Iris pigment epithelial cell (primary cell): ENCODE results near the gene TK1.
"Not testable (repeated sequence)": the region's sequence is repeated elsewhere in the genome, so short reads cannot be mapped to it uniquely, and the experiment has no call there.

Experiments used
- DNase-seq: peaks from one replicate; pipeline ENCODE4 v3.0.0-alpha.2; 2011; ENCODE audit warnings: low read depth

Gene TK1

DNA sequence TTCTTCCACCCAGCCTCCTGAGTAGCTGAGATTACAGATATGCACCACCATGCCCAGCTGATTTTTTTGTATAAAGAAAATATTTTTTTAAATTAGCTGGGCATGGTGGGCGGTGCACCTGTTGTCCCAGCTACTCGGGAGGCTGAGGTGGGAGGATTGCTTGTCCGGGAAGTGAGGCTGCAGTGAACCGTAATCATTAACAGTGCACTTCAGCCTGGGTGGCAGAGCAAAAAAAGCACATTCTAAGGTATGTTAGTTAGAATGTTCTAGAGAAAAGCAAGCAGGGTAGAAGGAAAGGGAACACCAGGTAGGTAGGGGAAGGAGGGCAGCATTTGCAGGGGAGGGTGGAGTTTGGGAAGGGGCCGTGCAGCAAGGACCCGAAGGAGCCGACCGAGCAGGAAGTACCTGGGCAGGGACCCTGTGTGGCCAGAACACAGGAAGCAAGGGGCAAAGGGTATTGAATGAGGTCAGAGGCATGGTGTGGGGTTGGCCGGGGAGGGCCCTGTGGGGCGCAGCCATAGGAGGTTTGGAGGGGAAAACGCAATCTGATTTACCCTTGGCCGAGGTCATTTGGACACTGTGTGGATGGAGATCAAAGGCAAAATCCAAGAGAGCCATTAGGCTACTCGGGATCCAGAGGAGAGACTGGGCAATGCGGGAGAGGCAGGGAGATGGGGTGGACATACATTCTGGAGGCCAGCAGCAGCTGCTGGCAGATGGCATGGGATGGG is 38.4 kb downstream of the TK1 start:
- no peak for DNase-seq

- DNase-seq, result no peak
Measured at GRCh38 chr17:78147315-78147998, 39.4 kb downstream of the TK1 start.

- no peak for DNase-seq
Measured at GRCh38 chr17:78146881-78147280, 40.0 kb downstream of the TK1 start.

GRCh38 chr17:78146471-78146869 is 40.4 kb downstream of the TK1 start:
- DNase-seq, result no peak

DNA sequence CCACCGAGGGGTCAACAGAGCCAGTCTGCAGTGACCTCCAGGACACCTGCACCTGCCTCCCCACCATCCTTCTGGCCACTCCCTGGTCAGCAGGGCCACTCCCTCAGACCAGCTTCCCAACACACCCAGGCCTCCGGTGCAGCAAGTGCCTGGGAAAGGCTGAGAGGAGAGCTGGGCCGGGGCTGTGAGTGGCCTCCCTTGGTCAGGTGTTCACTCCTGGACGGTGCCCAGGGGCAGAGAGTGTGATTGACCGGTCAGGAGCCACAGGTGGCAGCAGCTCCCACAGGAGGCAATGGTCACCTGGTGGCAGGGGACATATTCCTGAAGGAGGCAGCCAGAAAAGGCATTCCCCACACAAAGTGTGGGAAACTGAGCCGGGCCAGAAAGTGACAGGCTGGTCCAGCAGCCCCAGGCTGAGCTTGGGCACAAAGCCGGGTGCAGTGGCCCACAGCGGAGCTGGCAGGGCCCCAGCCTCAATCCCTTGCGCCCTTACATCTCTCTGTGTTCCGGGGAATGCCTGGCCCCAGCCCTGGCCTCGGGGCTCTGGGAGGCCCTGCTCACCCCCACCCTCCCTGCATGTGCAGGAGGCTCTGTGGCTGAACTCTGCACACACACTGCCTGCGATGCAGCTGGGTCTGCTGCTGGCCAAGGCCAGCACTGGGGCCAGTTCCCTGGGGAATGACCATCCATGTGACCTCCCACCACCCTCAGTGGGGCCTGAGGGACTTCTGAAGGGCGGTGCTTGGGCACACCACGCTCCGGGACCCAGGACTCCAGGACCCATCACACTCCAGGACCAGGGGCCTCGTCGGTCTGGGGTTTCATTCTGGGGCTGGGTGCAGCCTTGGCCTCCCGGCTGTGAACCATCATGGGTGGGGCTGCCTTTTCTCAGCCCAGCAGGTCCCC is 41.9 kb downstream of the TK1 start:
- no peak for DNase-seq

DNA sequence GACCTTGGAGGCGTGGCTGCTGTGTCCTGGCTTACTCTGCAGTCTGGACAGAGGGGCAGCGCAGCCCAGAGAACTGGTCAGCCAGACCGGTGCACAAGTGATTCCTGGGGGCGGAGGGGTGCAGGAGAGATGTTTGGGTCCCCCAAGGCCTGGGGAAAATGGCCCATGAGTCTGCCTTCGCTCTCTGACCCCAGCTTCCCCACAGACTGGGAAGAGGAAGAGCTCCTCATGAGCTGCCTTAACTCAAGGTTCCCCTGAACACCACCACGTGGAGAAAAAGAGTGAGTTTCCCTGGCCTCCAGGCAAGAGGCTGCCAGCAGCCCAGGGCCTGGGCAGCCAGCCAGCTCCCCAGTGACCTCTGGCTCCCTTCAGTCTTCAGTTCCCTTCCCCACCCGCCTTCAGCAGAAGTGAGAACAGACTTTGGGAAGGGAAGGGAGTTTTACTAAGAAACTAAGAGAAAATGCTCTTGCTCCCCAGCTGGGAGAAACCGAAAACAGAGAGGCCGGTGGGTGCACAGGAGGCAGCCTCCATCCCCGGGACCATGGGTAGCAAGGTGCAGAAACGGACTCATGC is 42.6 kb downstream of the TK1 start:
- peak; percentile 77 for DNase-seq

DNA sequence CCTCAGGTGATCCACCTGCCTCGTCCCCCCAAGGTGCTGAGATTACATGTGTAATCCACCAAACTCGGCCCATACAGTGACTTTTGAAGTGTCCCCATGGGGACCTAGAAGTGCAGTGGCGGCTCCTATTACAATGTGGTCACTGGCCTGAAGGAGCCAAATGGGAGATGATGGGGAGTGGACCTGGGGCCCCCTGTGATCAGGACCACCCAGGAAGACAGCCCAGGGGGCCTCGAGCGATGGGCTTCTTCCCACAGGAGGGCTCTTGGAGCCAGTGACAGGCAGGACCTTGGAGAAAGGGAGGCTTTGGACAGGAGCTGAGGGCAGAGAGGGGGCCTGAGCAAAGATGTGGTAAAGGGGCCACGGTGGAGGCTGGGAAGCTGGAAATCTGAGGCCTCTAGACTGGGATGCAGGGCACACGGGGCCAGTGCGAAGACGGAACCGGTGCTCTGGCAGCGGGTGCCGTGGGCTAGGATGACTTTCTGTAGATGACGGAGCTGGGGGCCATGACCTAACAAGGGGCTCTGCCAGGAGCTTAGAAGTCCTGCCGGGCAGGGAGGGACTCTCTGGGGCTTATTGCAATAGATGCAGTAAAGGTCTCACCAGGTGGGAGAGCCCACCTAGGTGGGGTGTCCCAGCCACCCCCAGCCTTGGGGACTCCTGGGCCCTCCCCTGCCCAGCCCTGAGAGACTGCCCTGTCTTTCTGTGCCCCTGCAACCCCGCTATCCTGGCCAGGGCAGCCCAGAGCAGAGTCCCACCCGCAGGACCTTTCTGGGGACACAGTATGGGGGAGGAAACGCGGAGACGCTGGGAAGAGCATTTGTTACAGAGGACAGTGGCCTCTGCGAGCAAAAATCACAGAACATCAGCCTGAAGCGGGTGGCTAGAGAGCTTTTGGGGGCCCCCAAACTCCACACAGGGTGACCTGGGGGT is 43.4 kb downstream of the TK1 start:
- DNase-seq, result no peak

- peak; percentile 61 for DNase-seq
Measured at GRCh38 chr17:78142119-78142861, 44.6 kb downstream of the TK1 start.

DNA sequence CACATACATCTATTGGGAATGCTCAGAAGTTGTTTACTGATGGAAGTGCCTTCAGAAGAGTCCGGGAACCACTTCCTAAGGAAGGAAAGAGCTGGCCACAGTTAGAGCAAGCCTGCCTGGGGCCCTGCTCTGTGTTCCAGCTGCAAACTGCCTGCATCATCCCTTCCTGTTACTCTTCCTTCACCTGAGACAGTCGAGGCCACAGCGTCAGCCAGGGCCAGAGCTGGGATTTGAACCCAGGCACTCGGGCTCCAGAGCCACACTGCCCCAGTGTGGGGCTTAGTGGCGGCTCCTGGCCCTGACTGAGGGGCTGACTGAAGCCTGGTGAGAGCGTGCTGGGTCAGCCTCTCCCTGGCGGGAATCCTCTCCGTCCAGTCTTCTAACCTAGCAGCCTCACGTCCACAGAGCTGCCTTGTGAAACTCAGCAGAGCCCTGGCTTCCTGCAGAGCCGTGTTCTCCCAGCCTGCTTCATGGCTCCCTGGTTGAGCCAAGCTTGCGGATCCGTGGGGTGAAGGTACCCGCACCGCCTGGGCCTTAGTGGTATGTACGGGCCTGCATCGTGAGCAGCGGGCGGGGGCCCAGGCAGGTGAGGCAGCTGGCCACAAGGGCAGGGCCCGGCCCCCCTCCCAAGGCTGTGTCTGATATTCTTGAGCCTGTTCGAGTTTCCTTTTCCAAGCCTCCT is 45.3 kb downstream of the TK1 start:
- DNase-seq, result no peak

DNA sequence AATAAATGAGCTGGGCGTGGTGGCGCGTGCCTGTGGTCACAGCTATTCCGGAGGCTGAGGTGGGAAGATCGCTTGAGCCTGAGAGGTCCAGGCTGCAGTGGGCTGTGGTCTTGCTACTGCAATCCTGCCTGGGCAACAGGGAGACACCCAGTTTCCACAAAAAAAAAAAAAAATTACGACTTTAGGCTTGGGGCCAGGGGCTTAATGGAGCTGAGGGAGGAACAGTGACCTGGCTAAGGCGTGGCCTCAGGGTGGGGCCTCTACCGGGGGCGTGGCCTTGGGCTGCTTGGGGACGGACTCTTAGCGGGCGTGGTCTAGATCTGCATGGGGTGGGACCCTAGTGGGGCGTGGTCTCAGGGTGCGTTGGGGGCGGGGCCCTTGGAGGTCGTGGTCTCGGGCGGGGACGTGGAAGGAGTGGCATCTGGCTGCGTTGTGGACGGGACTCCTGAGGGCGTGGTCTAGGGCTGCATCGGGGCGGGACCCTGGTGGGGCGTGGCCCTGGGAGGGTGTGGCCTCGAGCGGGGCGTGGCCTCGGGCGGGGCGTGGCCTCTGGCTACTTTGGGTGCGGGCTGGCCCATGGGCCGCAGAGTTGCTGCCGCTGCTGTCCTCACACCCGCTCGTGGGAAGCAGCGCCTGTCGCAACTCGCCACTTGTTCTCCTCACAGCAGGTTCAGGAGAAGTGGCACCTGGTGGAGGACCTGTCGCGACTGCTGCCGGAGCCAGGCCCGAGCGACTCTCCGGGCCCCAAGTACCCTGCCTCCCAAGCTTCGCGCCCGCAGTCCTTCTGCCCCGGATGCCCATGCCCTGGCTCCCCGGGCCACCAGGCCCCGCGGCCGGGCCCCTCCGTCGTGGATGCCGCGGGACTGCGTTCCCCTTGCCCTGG is 46.4 kb downstream of the TK1 start:
- peak; percentile 80 for DNase-seq

DNA sequence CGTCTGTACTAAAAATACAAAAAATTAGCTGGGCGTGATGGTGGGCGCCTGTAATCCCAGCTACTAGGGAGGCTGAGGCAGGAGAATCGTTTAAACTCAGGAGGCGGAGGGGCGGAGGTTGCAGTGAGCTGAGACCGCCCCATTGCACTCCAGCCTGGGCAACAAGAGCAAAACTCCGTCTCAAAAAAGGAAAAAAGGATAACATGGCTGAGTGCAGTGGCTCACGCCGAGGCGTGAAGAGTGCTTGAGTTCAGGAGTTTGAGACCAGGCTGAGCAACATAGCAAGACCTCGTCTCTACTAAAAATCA is 47.0 kb downstream of the TK1 start:
- DNase-seq, result not testable (repeated sequence)

GRCh38 chr17:78138204-78139060 is 48.4 kb downstream of the TK1 start:
- DNase-seq, result no peak

- DNase-seq, result no peak
Measured at GRCh38 chr17:78137392-78138203, 49.3 kb downstream of the TK1 start.

GRCh38 chr17:78135858-78136500 is 50.9 kb downstream of the TK1 start:
- DNase-seq, result no peak

DNA sequence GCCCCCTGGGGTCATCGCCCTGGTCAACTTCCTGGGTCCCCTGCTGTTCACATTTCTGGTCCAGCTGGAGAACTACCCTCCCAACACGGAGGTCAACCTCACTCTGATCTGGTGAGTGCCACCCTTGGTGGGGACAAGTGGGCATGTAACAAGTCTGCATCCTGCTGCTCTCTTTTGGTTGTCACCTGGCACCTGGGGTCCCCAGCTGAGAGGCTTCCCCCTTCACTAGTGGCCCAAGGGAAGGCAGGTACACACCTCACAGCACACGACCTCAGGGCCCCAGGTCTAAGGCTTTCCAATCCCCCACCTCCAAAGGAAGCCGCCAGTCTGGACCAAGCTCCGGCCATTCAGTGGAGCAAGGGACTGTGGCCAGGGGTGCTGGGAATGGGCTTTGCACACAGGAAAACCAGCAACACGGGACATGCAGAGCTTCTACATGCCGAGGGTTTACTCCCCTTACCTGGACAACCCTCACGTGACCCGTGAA is 51.9 kb downstream of the TK1 start:
- DNase-seq, result no peak
